Measurements from ENCODE around the gene LNPK. TPM values are rescaled to one million over a fixed set of nuclear protein-coding genes. Genes with fewer than 3 reads are reported as not detected.
A peak's percentile ranks its signal among the peaks of the same experiment; 100 is the strongest.

LNPK gene
- polyA plus RNA-seq (2012; ENCODE audit: insufficient read length, low read depth) = 7.1 TPM

- TF ChIP-seq SIN3A (IDR thresholded peaks at IDR 0.05; ENCODE audit: borderline replicate concordance, insufficient read depth, low read length) (0 out of 2 replicates have a peak, but pooled peaks have one; percentile 15), FOXP2 (optimal IDR thresholded peaks at IDR 0.05; ENCODE audit: borderline replicate concordance, extremely low read depth, extremely low read length, insufficient read depth) (no peak), TAF1 (IDR thresholded peaks at IDR 0.05; ENCODE audit: borderline replicate concordance, insufficient read depth, low read length) (peak; percentile 89), POLR2AphosphoS5 (IDR thresholded peaks at IDR 0.05; ENCODE audit: low read depth, low read length) (peak; percentile 86), REST (IDR thresholded peaks at IDR 0.05; ENCODE audit: insufficient read depth in 1 of 2, low read depth in 2 of 2, low read length in 2 of 2) (peak; percentile 5 to 34; a peak in 2 of 4 replicates)
These were observed at the start of gene LNPK for GRCh38 chr2:176001916-176002687. LNPK (minus strand) TSS chr2:176002267; CDS start chr2:175995584, 6,683 bp downstream.

- TF ChIP-seq SIN3A (IDR thresholded peaks at IDR 0.05; ENCODE audit: borderline replicate concordance, insufficient read depth, low read length) (no peak), TAF1 (IDR thresholded peaks at IDR 0.05; ENCODE audit: borderline replicate concordance, insufficient read depth, low read length) (no peak), POLR2AphosphoS5 (IDR thresholded peaks at IDR 0.05; ENCODE audit: low read depth, low read length) (no peak), FOXP2 (optimal IDR thresholded peaks at IDR 0.05; ENCODE audit: borderline replicate concordance, extremely low read depth, extremely low read length, insufficient read depth) (no peak), REST (IDR thresholded peaks at IDR 0.05; ENCODE audit: insufficient read depth in 1 of 2, low read depth in 2 of 2, low read length in 2 of 2) (no peak)
These were observed 37.3 kb upstream of the LNPK start for GRCh38 chr2:176039375-176039774.

- TF ChIP-seq POLR2AphosphoS5 (IDR thresholded peaks at IDR 0.05; ENCODE audit: low read depth, low read length) (no peak), TAF1 (IDR thresholded peaks at IDR 0.05; ENCODE audit: borderline replicate concordance, insufficient read depth, low read length) (no peak), REST (IDR thresholded peaks at IDR 0.05; ENCODE audit: insufficient read depth in 1 of 2, low read depth in 2 of 2, low read length in 2 of 2) (no peak), FOXP2 (optimal IDR thresholded peaks at IDR 0.05; ENCODE audit: borderline replicate concordance, extremely low read depth, extremely low read length, insufficient read depth) (no peak), SIN3A (IDR thresholded peaks at IDR 0.05; ENCODE audit: borderline replicate concordance, insufficient read depth, low read length) (no peak)
These were observed 36.6 kb upstream of the LNPK start for GRCh38 chr2:176038694-176039093.

GRCh38 chr2:176035013-176035691, 33.1 kb upstream of the LNPK start:
- TF ChIP-seq TAF1 (IDR thresholded peaks at IDR 0.05; ENCODE audit: borderline replicate concordance, insufficient read depth, low read length) (no peak), FOXP2 (optimal IDR thresholded peaks at IDR 0.05; ENCODE audit: borderline replicate concordance, extremely low read depth, extremely low read length, insufficient read depth) (no peak), POLR2AphosphoS5 (IDR thresholded peaks at IDR 0.05; ENCODE audit: low read depth, low read length) (no peak), SIN3A (IDR thresholded peaks at IDR 0.05; ENCODE audit: borderline replicate concordance, insufficient read depth, low read length) (no peak), REST (IDR thresholded peaks at IDR 0.05; ENCODE audit: insufficient read depth in 1 of 2, low read depth in 2 of 2, low read length in 2 of 2) (no peak)

Measured in PFSK-1 (cell line).